WTC11 (cell line): ENCODE measurements around the gene MIGA2.

Experiments used
- CBFB ChIP-seq: sonication (generic); formaldehyde crosslinking; IDR thresholded peaks from 2 replicates; pipeline ENCODE4 v1.8.1; 2022; ENCODE audit warnings: mild to moderate bottlenecking, low read depth, missing genetic modification reagents
- CREB1 ChIP-seq: sonication (generic); formaldehyde crosslinking; IDR thresholded peaks from 2 replicates; pipeline ENCODE4 v1.8.0; 2023; ENCODE audit warnings: mild to moderate bottlenecking, missing genetic modification reagents
- GABPB1 ChIP-seq: sonication (generic); formaldehyde crosslinking; IDR thresholded peaks from 2 replicates; pipeline ENCODE4 v1.8.1; 2023; ENCODE audit warnings: mild to moderate bottlenecking, missing genetic modification reagents
- SP1 ChIP-seq: sonication (generic); formaldehyde crosslinking; conservative IDR thresholded peaks from 2 replicates; pipeline ENCODE4 v1.8.1; 2022; ENCODE audit warnings: missing genetic modification reagents
- TF ChIP-seq, protein P1 (sequence below): sonication (generic); formaldehyde crosslinking; IDR thresholded peaks from 2 replicates; pipeline ENCODE4 v1.8.0; 2023; ENCODE audit warnings: missing genetic modification reagents, mild to moderate bottlenecking, borderline replicate concordance
- TF ChIP-seq, protein P2 (sequence below): sonication (generic); formaldehyde crosslinking; IDR thresholded peaks from 2 replicates; pipeline ENCODE4 v1.8.0; 2022; ENCODE audit warnings: mild to moderate bottlenecking, missing genetic modification reagents
- TF ChIP-seq, protein P3 (sequence below): sonication (generic); formaldehyde crosslinking; IDR thresholded peaks from 2 replicates; pipeline ENCODE4 v1.8.1; 2022; ENCODE audit warnings: low read depth, missing genetic modification reagents, borderline replicate concordance
- TF ChIP-seq, protein P4 (sequence below): fragments of 200-600 bp; IDR thresholded peaks from 2 replicates; pipeline ENCODE4 v1.8.0; 2022; ENCODE audit warnings: antibody characterized with exemption

DNA sequence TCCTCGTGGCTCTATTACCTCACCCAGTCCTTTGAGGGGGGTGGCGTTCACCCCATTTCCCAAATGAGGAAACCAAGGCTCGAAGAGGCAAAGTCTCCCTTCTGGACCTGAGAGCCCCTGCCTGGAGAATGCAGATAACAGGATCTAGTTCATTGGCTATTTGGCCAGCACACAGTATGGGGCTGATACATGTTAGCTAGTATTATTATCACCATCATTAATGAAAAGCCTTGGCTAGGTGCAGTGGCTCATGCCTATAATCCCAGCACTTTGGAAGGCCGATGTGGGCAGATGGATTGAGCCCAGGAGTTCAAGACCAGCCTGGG is 12.6 kb upstream of the MIGA2 start:
- TF ChIP-seq, protein P1, sequence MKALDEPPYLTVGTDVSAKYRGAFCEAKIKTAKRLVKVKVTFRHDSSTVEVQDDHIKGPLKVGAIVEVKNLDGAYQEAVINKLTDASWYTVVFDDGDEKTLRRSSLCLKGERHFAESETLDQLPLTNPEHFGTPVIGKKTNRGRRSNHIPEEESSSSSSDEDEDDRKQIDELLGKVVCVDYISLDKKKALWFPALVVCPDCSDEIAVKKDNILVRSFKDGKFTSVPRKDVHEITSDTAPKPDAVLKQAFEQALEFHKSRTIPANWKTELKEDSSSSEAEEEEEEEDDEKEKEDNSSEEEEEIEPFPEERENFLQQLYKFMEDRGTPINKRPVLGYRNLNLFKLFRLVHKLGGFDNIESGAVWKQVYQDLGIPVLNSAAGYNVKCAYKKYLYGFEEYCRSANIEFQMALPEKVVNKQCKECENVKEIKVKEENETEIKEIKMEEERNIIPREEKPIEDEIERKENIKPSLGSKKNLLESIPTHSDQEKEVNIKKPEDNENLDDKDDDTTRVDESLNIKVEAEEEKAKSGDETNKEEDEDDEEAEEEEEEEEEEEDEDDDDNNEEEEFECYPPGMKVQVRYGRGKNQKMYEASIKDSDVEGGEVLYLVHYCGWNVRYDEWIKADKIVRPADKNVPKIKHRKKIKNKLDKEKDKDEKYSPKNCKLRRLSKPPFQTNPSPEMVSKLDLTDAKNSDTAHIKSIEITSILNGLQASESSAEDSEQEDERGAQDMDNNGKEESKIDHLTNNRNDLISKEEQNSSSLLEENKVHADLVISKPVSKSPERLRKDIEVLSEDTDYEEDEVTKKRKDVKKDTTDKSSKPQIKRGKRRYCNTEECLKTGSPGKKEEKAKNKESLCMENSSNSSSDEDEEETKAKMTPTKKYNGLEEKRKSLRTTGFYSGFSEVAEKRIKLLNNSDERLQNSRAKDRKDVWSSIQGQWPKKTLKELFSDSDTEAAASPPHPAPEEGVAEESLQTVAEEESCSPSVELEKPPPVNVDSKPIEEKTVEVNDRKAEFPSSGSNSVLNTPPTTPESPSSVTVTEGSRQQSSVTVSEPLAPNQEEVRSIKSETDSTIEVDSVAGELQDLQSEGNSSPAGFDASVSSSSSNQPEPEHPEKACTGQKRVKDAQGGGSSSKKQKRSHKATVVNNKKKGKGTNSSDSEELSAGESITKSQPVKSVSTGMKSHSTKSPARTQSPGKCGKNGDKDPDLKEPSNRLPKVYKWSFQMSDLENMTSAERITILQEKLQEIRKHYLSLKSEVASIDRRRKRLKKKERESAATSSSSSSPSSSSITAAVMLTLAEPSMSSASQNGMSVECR (CRISPR knock-in tag) = no peak
- TF ChIP-seq CREB1 (CRISPR knock-in tag) (no peak), GABPB1 (CRISPR knock-in tag) (no peak), CBFB (CRISPR knock-in tag) (no peak), SP1 (no peak)
- TF ChIP-seq, protein P2, sequence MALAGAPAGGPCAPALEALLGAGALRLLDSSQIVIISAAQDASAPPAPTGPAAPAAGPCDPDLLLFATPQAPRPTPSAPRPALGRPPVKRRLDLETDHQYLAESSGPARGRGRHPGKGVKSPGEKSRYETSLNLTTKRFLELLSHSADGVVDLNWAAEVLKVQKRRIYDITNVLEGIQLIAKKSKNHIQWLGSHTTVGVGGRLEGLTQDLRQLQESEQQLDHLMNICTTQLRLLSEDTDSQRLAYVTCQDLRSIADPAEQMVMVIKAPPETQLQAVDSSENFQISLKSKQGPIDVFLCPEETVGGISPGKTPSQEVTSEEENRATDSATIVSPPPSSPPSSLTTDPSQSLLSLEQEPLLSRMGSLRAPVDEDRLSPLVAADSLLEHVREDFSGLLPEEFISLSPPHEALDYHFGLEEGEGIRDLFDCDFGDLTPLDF (CRISPR knock-in tag) = no peak
- TF ChIP-seq, protein P3, sequence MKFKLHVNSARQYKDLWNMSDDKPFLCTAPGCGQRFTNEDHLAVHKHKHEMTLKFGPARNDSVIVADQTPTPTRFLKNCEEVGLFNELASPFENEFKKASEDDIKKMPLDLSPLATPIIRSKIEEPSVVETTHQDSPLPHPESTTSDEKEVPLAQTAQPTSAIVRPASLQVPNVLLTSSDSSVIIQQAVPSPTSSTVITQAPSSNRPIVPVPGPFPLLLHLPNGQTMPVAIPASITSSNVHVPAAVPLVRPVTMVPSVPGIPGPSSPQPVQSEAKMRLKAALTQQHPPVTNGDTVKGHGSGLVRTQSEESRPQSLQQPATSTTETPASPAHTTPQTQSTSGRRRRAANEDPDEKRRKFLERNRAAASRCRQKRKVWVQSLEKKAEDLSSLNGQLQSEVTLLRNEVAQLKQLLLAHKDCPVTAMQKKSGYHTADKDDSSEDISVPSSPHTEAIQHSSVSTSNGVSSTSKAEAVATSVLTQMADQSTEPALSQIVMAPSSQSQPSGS = no peak
- TF ChIP-seq, protein P4, sequence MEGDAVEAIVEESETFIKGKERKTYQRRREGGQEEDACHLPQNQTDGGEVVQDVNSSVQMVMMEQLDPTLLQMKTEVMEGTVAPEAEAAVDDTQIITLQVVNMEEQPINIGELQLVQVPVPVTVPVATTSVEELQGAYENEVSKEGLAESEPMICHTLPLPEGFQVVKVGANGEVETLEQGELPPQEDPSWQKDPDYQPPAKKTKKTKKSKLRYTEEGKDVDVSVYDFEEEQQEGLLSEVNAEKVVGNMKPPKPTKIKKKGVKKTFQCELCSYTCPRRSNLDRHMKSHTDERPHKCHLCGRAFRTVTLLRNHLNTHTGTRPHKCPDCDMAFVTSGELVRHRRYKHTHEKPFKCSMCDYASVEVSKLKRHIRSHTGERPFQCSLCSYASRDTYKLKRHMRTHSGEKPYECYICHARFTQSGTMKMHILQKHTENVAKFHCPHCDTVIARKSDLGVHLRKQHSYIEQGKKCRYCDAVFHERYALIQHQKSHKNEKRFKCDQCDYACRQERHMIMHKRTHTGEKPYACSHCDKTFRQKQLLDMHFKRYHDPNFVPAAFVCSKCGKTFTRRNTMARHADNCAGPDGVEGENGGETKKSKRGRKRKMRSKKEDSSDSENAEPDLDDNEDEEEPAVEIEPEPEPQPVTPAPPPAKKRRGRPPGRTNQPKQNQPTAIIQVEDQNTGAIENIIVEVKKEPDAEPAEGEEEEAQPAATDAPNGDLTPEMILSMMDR = no peak
